ENCODE measurements around the gene UNC5A.

UNC5A gene

GRCh38 chr5:176847148-176847547 is 36.8 kb downstream of the UNC5A start:
- DNase-seq: no peak

GRCh38 chr5:176847726-176848290 is 37.4 kb downstream of the UNC5A start:
- no peak for DNase-seq

GRCh38 chr5:176848651-176849050 is 38.3 kb downstream of the UNC5A start:
- no peak for DNase-seq

GRCh38 chr5:176849611-176850227 is 39.4 kb downstream of the UNC5A start:
- DNase-seq: no peak

DNA sequence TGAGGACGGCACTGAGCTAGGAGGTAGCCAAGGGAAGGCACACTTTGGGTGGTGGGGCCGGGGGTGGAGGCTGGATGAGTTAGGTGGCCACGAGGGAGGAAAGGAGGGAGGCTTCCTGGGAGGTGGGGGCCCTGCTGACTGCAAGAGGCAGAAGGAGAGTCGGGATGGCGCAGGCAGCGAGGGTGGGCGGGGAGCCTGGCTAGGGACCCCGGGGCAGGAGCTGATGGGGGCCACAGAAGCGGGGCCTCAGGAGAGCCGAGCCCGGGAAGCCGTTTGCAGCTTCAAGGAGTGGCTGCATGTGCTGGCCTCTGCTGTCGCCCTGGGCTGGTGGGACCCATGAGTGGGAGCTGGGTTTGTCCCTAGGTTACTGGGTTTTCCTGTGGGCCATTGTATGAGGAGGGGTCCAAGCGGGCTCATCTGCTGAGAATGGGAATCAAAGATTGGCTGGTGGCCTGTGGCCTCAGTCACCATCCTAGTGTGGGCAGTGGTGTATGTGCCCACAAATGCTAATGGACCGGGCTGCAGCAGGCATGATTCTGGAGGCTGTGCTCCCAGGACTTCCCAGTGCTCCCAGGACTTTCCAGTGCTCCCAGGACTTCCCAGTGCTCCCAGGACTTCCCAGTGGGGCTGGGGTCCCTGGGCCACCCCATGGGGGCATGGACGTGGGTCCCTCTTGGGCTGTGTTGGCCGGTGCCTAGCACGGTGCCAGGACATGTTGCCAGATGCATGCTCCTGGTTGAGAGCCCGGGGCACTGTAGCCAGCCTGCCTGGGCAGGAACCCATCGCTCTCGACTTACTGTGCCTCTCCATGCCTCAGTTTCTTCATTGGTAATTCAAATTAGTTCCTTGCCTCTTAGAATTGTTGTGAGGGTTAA is 40.2 kb downstream of the UNC5A start:
- no peak for DNase-seq

- no peak for DNase-seq
These were observed 41.0 kb downstream of the UNC5A start for GRCh38 chr5:176851380-176851779.

GRCh38 chr5:176851871-176852658 is 41.7 kb downstream of the UNC5A start:
- peak; percentile 68 for DNase-seq

- no peak for DNase-seq
These were observed 42.9 kb downstream of the UNC5A start for GRCh38 chr5:176853151-176853778.

DNA sequence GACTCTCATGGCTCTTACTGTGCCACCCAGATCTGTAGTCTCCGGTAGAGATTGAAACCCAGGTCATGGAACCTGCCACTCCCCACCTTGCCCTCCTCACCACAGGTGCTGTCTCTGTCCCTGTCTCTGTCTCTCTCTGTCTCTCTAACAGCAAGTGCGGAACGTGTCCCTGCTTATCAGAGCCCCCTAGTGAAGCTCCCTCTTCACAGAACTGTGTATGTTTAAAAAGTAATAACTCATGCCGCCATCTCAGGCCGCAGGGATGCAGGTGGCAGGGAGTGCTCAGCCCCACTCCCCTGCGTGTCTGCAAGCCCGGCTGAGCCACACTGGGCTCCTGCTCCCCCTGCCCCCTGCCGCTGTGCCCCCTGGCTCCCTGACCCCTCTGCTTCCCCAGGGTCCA is 43.8 kb downstream of the UNC5A start:
- no peak for DNase-seq

DNA sequence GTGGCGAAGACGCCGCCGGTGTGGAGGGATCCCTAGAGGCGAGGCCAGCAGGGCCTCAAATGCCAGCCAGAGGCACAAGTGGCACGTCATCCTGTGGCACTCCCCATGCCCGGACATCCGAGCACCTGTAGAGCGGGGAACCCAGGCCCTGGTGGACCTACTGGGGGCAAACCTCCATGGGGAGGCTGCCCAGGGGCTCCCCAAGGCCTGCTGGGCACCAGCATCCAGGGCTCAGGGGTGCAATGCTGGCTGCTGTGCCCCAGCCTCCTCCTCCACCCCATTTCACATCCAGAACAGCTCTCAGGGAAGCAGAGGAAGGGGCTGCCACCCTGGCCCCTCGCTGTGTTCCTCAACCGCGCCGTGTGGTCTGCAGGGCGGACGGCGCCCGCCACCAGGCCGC is 45.2 kb downstream of the UNC5A start:
- no peak for DNase-seq

DNA sequence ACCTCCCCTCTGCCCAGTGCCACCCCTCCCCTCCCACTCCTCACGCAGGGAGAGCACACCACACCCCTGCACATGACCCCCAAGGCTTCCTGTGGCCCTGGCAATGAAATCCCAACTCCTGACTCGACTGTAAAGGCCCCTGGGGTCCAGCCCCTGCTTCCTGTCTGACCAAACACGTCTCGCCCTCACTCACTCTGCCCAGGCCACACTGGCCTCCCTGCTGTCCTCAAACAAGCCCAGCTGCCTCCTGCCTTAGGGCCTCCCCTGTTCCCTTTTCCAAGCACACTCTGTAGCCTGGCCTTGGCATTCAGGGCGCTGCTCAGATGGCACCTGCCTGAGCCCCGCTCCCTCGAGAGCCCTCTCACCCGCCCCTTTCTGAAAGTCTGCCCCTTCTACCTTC is 46.4 kb downstream of the UNC5A start:
- DNase-seq: no peak

- DNase-seq: no peak
These were observed 47.0 kb downstream of the UNC5A start for GRCh38 chr5:176857216-176857893.

GRCh38 chr5:176857894-176858273 is 47.5 kb downstream of the UNC5A start:
- no peak for DNase-seq

DNA sequence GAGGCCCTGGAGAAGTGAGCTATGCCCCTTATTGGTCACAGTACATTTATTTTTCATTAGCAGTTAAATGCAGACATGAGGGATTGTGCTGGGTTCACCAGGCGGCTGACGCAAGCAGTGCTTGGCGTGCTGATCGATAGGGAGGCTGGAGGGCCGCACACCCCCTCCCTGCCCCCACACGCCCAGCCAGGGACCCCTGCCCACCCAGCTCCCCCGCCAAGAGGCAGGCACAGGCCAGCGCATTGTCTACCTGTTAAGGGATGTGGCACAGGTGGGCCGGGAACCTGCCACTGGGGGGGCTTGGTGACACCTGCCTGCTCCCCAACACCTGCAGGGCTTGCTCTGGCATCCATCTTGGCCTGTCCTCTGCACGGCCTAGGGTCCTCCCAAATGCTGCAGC is 49.6 kb downstream of the UNC5A start:
- no peak for DNase-seq

GRCh38 chr5:176860381-176860780 is 50.0 kb downstream of the UNC5A start:
- no peak for DNase-seq

DNA sequence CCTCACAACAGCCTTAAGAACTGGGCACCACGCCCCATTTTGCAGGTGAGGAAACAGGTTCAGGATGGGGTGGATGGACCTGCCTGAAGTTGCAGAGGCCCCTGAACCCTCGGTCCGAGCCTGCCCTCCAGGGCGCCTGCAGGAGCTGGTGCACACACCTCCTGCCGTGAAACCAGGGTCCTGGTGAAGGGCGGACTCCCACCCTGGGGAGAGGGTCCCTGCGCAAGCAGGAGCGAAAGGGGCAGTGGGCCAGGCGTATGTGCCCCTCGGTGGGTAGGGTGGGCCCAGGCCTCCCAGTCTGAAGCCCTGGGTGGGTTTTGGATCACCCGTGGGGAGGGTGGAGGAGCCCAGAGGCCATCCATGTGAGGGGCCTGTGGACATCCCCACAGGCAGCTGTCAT is 50.9 kb downstream of the UNC5A start:
- no peak for DNase-seq

GRCh38 chr5:176862330-176862995 is 52.1 kb downstream of the UNC5A start:
- DNase-seq: no peak

DNA sequence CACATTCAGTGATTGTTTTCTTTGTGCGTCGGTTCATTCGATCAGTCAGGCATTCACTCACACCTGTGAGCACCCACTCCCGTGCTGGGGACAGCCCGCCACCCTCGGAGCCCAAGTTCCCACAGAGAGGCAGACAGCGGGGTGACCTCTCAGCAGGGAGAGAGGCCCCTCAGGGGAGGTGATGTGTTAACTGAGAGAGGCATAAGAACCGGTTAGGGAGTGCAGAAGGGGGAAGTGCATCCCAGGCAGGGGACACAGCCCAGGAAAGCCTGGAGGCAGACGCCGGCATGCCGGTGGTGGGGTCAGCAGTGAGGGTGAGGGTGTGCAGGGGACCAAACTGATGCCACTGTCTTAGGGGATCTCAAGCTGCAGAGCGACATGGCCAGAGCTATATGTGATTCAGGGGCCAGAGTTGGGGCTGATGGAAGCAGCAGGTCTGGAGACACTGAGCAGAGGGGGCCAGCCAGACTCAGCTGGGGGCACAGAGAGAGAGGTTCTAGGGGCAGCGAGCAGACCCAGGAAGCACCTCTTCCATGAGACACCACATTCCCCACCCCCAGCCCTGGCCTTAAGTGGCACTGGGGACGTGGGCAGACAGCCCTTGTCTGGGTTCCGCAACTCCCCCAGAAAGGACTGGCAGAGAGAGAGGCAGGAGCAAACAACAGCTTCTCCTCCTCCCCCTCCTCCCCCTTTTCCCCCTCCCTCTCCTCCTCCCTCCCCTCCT is 52.8 kb downstream of the UNC5A start:
- no peak for DNase-seq

DNA sequence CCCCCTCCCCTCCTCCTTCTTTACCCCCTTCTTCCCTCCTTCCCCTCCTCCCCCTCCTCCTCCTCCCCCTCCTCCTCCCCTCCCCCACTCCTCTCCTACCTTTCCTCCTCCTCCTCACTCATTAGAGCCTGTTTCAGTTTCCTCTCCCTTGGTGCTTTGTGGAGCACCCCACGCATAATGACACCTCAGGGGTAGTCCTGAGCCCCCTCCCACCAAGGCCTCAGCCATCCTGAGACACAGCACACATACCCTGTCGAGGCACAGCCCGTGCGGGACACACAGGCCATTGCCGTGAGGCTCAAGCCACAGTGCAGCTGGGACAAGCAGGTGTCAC is 53.4 kb downstream of the UNC5A start:
- no peak for DNase-seq

DNA sequence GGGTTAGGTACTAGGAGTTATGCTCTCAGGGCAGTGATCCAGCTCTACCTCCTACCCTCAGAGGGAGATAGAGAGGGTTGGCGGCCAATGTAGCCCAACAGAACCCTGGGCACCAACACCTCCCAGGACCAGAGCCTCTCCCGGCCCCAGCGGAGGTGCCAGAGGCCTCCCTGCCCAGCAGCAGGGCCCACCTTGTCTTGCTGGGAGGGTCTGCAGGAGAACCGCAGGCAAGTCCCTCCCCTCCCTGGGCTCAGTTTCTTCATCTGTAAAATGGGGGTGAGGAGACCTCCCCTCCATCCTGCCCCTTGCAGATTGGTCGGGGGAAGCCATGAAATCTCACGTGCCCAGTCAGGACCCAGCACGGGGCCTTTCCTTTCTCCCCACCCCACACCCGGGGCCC is 54.4 kb downstream of the UNC5A start:
- DNase-seq: no peak

- no peak for DNase-seq
These were observed 55.6 kb downstream of the UNC5A start for GRCh38 chr5:176865964-176866363.

Data from NCI-H2171 treated with DMSO at 0.1 percent for 48 hours (cell line).